SU-DHL-6 (cell line): ENCODE data around the gene VPS13D.

Experiments
- H2AFZ ChIP-seq: fragments of 200-600 bp; sonication (generic); 2 replicates; pipeline ENCODE4 v1.6.1; 2014; ENCODE audit warnings: low read depth, mild to moderate bottlenecking, moderate library complexity, mixed read lengths, antibody characterized with exemption, low read length; ENCODE audit not compliant: severe bottlenecking
- H3F3A ChIP-seq: fragments of 200-600 bp; shearing (Covaris generic); 2 replicates; pipeline ENCODE4 v1.6.0; 2016; ENCODE audit warnings: antibody characterized with exemption, mild to moderate bottlenecking; ENCODE audit not compliant: insufficient read depth
- H3K27ac ChIP-seq: fragments of 200-600 bp; sonication (generic); 2 replicates; pipeline ENCODE4 v1.5.1; 2016; ENCODE audit warnings: low read depth, mild to moderate bottlenecking, low read length, moderate library complexity, mixed read lengths
- H3K27me3 ChIP-seq: fragments of 200-600 bp; sonication (generic), shearing (Covaris generic); 2 replicates; pipeline ENCODE4 v1.6.0; 2014; ENCODE audit warnings: mild to moderate bottlenecking, low read length
- H3K36me3 ChIP-seq: fragments of 200-600 bp; sonication (generic); 2 replicates; pipeline ENCODE4 v1.6.1; 2014; ENCODE audit warnings: mild to moderate bottlenecking, low read length, mixed read lengths
- H3K4me2 ChIP-seq: fragments of 300-600, 200-600 bp; shearing (Covaris generic), sonication (generic); 2 replicates; pipeline ENCODE4 v1.6.0; 2014; ENCODE audit warnings: low read length, low read depth, mild to moderate bottlenecking; ENCODE audit not compliant: poor library complexity, severe bottlenecking
- H3K4me3 ChIP-seq: fragments of 200-600 bp; sonication (generic); 2 replicates; pipeline ENCODE4 v1.5.1; 2014; ENCODE audit warnings: antibody characterized with exemption, low read length, mild to moderate bottlenecking, mixed read lengths; ENCODE audit not compliant: insufficient read depth, poor library complexity, severe bottlenecking
- H3K79me2 ChIP-seq: fragments of 200-600 bp; sonication (generic); 2 replicates; pipeline ENCODE4 v1.6.1; 2014; ENCODE audit warnings: mild to moderate bottlenecking, low read length, moderate library complexity; ENCODE audit not compliant: insufficient read depth
- H3K9ac ChIP-seq: fragments of 200-600 bp; sonication (generic); 2 replicates; pipeline ENCODE4 v1.7.0; 2014; ENCODE audit warnings: mild to moderate bottlenecking, low read length
- H3K9me2 ChIP-seq: fragments of 200-600 bp; sonication (generic); replicated peaks from 2 replicates; pipeline ENCODE4 v1.6.1; 2014; ENCODE audit warnings: low read length; ENCODE audit not compliant: insufficient read depth
- H3K9me3 ChIP-seq: fragments of 200-600 bp; sonication (generic); 2 replicates; pipeline ENCODE4 v1.6.1; 2014; ENCODE audit warnings: low read length, mixed read lengths; ENCODE audit not compliant: insufficient read depth
- H4K20me1 ChIP-seq: fragments of 200-600 bp; sonication (generic); 2 replicates; pipeline ENCODE4 v1.6.1; 2014; ENCODE audit warnings: low read depth, mild to moderate bottlenecking, antibody characterized with exemption, low read length, moderate library complexity, mixed read lengths
- CTCF ChIP-seq: fragments of 200-600 bp; sonication (generic); IDR thresholded peaks from one replicate; pipeline ENCODE4 v1.5.1; 2017; ENCODE audit warnings: antibody characterized with exemption, mild to moderate bottlenecking, low read length, moderate library complexity; ENCODE audit not compliant: insufficient read depth, poor library complexity, severe bottlenecking
- EZH2phosphoT487 ChIP-seq: fragments of 200-600 bp; sonication (generic), shearing (Covaris generic); conservative IDR thresholded peaks from 2 replicates; pipeline ENCODE4 v1.6.1; 2018; ENCODE audit warnings: mild to moderate bottlenecking, antibody characterized with exemption, low read length, moderate library complexity, mixed read lengths

VPS13D gene

GRCh38 chr1:12231276-12231595, 1.4 kb downstream of the VPS13D start:
- H3K9ac ChIP-seq, result peak overlapping the region; percentile 87
- no peak overlapping the region for H3K27ac ChIP-seq
- H3K79me2 ChIP-seq, result no peaks in the 10 kb centered on the region
- no peak overlapping the region for H2AFZ ChIP-seq
- no peaks in the 10 kb centered on the region for H3K9me3 ChIP-seq
- H3K4me3 ChIP-seq, result peak overlapping the region; percentile 92
- no peaks in the 10 kb centered on the region for H3F3A ChIP-seq
- TF ChIP-seq CTCF, result no peak
- TF ChIP-seq EZH2phosphoT487, result no peak
- H3K9me2 ChIP-seq, result no peaks in the 10 kb centered on the region
- H3K27me3 ChIP-seq, result no peaks in the 10 kb centered on the region
- H3K36me3 ChIP-seq, result no peaks in the 10 kb centered on the region
- no peaks in the 10 kb centered on the region for H4K20me1 ChIP-seq
- H3K4me2 ChIP-seq, result peak overlapping the region; percentile 89

GRCh38 chr1:12232221-12232620, 2.4 kb downstream of the VPS13D start:
- no peaks in the 10 kb centered on the region for H3K79me2 ChIP-seq
- no peaks in the 10 kb centered on the region for H3K9me2 ChIP-seq
- H2AFZ ChIP-seq, result no peak overlapping the region
- H3K9me3 ChIP-seq, result no peaks in the 10 kb centered on the region
- no peak overlapping the region for H3K27ac ChIP-seq
- TF ChIP-seq EZH2phosphoT487, result no peak
- no peak for TF ChIP-seq CTCF
- H3F3A ChIP-seq, result no peaks in the 10 kb centered on the region
- H3K4me2 ChIP-seq, result no peak overlapping the region
- no peaks in the 10 kb centered on the region for H4K20me1 ChIP-seq
- H3K36me3 ChIP-seq, result no peaks in the 10 kb centered on the region
- H3K27me3 ChIP-seq, result no peaks in the 10 kb centered on the region
- no peak overlapping the region for H3K9ac ChIP-seq
- H3K4me3 ChIP-seq, result no peak overlapping the region

GRCh38 chr1:12244078-12244477, 14.2 kb downstream of the VPS13D start:
- TF ChIP-seq EZH2phosphoT487 (no peak), CTCF (peak; percentile 31)
- Histone ChIP-seq H3K4me3 (no peak overlapping the region), H3K27ac (no peak overlapping the region), H3K36me3 (no peaks in the 10 kb centered on the region), H3K27me3 (no peaks in the 10 kb centered on the region), H3F3A (no peaks in the 10 kb centered on the region), H3K9me3 (no peaks in the 10 kb centered on the region), H3K9ac (no peak overlapping the region), H3K79me2 (no peaks in the 10 kb centered on the region), H3K9me2 (no peaks in the 10 kb centered on the region), H4K20me1 (no peaks in the 10 kb centered on the region), H2AFZ (no peak overlapping the region), H3K4me2 (no peak overlapping the region)

- Histone ChIP-seq H3K9me3 (no peaks in the 10 kb centered on the region), H3K4me3 (no peak overlapping the region), H3F3A (no peaks in the 10 kb centered on the region), H3K9ac (no peak overlapping the region), H2AFZ (no peak overlapping the region), H3K36me3 (no peaks in the 10 kb centered on the region), H3K27me3 (no peaks in the 10 kb centered on the region), H3K27ac (no peak overlapping the region), H3K4me2 (no peak overlapping the region), H3K79me2 (no peaks in the 10 kb centered on the region), H4K20me1 (no peaks in the 10 kb centered on the region), H3K9me2 (no peaks in the 10 kb centered on the region)
- TF ChIP-seq EZH2phosphoT487 (no peak), CTCF (no peak)
These were observed 14.8 kb downstream of the VPS13D start for GRCh38 chr1:12244585-12244984.
